ENCODE results near the gene UVRAG.

Gene UVRAG

GRCh38 chr11:75945947-75946346 lies 130.9 kb downstream of the UVRAG start:
- no peak overlapping the region for H4K8ac ChIP-seq (ENCODE audit: low read depth, low read length)
- H3K79me1 ChIP-seq (ENCODE audit: low read depth, low read length) = no peaks in the 10 kb centered on the region
- no peaks in the 10 kb centered on the region for H3K9me3 ChIP-seq (replicated peaks in 1 of 2; ENCODE audit: control insufficient read depth in 2 of 2, insufficient read depth in 1 of 2, low read depth in 1 of 2, low read length in 2 of 2)
- H3K18ac ChIP-seq (ENCODE audit: low read length) = no peak overlapping the region
- no CpG with 5 or more reads among the region's 2 CpGs for WGBS, 2 donors (ENCODE audit: extremely low coverage in 2 of 2, insufficient read length in 2 of 2, insufficient replicate concordance in 1 of 2)
- no peaks in the 10 kb centered on the region for H3K27me3 ChIP-seq (ENCODE audit: control insufficient read depth in 3 of 3, insufficient read depth in 3 of 3, low read depth in 1 of 3, low read length in 3 of 3)
- no peak overlapping the region for H4K91ac ChIP-seq (ENCODE audit: low read depth, low read length, poor library complexity)
- DNase-seq (ENCODE audit: low spot score) = no peak
- no peak overlapping the region for H2BK5ac ChIP-seq (ENCODE audit: low read length)
- H2AFZ ChIP-seq (ENCODE audit: low read length) = no peak overlapping the region
- no peak overlapping the region for H2BK15ac ChIP-seq (ENCODE audit: low read length)
- no peak overlapping the region for H3K23ac ChIP-seq (ENCODE audit: low read depth, low read length, poor library complexity)
- H3K4me1 ChIP-seq (ENCODE audit: control insufficient read depth in 2 of 2, insufficient read depth in 1 of 2, low read depth in 1 of 2, low read length in 2 of 2) = peaks cover 0 to 3% of the 10 kb centered on the region in 2 donors
- no peak overlapping the region for H3K14ac ChIP-seq (ENCODE audit: low read length)
- H3K36me3 ChIP-seq (replicated peaks in 1 of 2; ENCODE audit: control insufficient read depth in 2 of 2, insufficient read depth in 2 of 2, low read length in 2 of 2) = no peaks in the 10 kb centered on the region
- H3K4me2 ChIP-seq (ENCODE audit: insufficient read depth, low read length, poor library complexity, severe bottlenecking) = no peak overlapping the region
- no peak overlapping the region for H2BK120ac ChIP-seq (ENCODE audit: low read depth, low read length)
- no peak overlapping the region for H3K9ac ChIP-seq (ENCODE audit: low read depth, low read length, poor library complexity)
- H3K4ac ChIP-seq (ENCODE audit: low read length) = no peak overlapping the region
- H2BK12ac ChIP-seq (ENCODE audit: low read length) = no peak overlapping the region
- H3K27ac ChIP-seq (replicated peaks; ENCODE audit: low read length) = no peak overlapping the region
- no peak overlapping the region for H3K4me3 ChIP-seq (ENCODE audit: low read length in 2 of 2)
- H2AK5ac ChIP-seq (ENCODE audit: low read depth, low read length) = no peak overlapping the region

- no peak overlapping the region for H2BK120ac ChIP-seq (ENCODE audit: low read depth, low read length)
- H4K8ac ChIP-seq (ENCODE audit: low read depth, low read length) = no peak overlapping the region
- no peak overlapping the region for H2AK5ac ChIP-seq (ENCODE audit: low read depth, low read length)
- H3K4me3 ChIP-seq (ENCODE audit: low read length in 2 of 2) = no peak overlapping the region
- H3K4ac ChIP-seq (ENCODE audit: low read length) = no peak overlapping the region
- no peaks in the 10 kb centered on the region for H3K9me3 ChIP-seq (replicated peaks in 1 of 2; ENCODE audit: control insufficient read depth in 2 of 2, insufficient read depth in 1 of 2, low read depth in 1 of 2, low read length in 2 of 2)
- H2BK15ac ChIP-seq (ENCODE audit: low read length) = no peak overlapping the region
- H4K91ac ChIP-seq (ENCODE audit: low read depth, low read length, poor library complexity) = no peak overlapping the region
- H3K36me3 ChIP-seq (replicated peaks in 1 of 2; ENCODE audit: control insufficient read depth in 2 of 2, insufficient read depth in 2 of 2, low read length in 2 of 2) = no peaks in the 10 kb centered on the region
- H3K18ac ChIP-seq (ENCODE audit: low read length) = no peak overlapping the region
- H3K4me2 ChIP-seq (ENCODE audit: insufficient read depth, low read length, poor library complexity, severe bottlenecking) = no peak overlapping the region
- no peak overlapping the region for H3K9ac ChIP-seq (ENCODE audit: low read depth, low read length, poor library complexity)
- no peaks in the 10 kb centered on the region for H3K79me1 ChIP-seq (ENCODE audit: low read depth, low read length)
- no peak overlapping the region for H3K14ac ChIP-seq (ENCODE audit: low read length)
- H3K27ac ChIP-seq (replicated peaks; ENCODE audit: low read length) = no peak overlapping the region
- DNase-seq (ENCODE audit: low spot score) = no peak
- no peak overlapping the region for H2BK12ac ChIP-seq (ENCODE audit: low read length)
- no peaks in the 10 kb centered on the region for H3K27me3 ChIP-seq (ENCODE audit: control insufficient read depth in 3 of 3, insufficient read depth in 3 of 3, low read depth in 1 of 3, low read length in 3 of 3)
- H3K23ac ChIP-seq (ENCODE audit: low read depth, low read length, poor library complexity) = no peak overlapping the region
- 100% methylated on average over 2 of the region's 8 CpGs; no CpG with 5 or more reads in 1 of the 2 donors for WGBS, 2 donors (ENCODE audit: extremely low coverage in 2 of 2, insufficient read length in 2 of 2, insufficient replicate concordance in 1 of 2)
- H2AFZ ChIP-seq (ENCODE audit: low read length) = no peak overlapping the region
- H2BK5ac ChIP-seq (ENCODE audit: low read length) = no peak overlapping the region
- H3K4me1 ChIP-seq (ENCODE audit: control insufficient read depth in 2 of 2, insufficient read depth in 1 of 2, low read depth in 1 of 2, low read length in 2 of 2) = peaks cover 0 to 3% of the 10 kb centered on the region in 2 donors
Measured at GRCh38 chr11:75946531-75947530, 131.8 kb downstream of the UVRAG start.

GRCh38 chr11:75949023-75949672 lies 134.1 kb downstream of the UVRAG start:
- Histone ChIP-seq H3K14ac (ENCODE audit: low read length) (no peak overlapping the region), H3K9ac (ENCODE audit: low read depth, low read length, poor library complexity) (no peak overlapping the region), H4K8ac (ENCODE audit: low read depth, low read length) (no peak overlapping the region), H2AFZ (ENCODE audit: low read length) (no peak overlapping the region), H3K27ac (replicated peaks; ENCODE audit: low read length) (no peak overlapping the region), H3K79me1 (ENCODE audit: low read depth, low read length) (no peaks in the 10 kb centered on the region), H2BK12ac (ENCODE audit: low read length) (no peak overlapping the region), H2BK120ac (ENCODE audit: low read depth, low read length) (no peak overlapping the region), H2BK15ac (ENCODE audit: low read length) (no peak overlapping the region), H3K18ac (ENCODE audit: low read length) (no peak overlapping the region), H3K9me3 (replicated peaks in 1 of 2; ENCODE audit: control insufficient read depth in 2 of 2, insufficient read depth in 1 of 2, low read depth in 1 of 2, low read length in 2 of 2) (no peaks in the 10 kb centered on the region), H3K23ac (ENCODE audit: low read depth, low read length, poor library complexity) (no peak overlapping the region), H3K27me3 (ENCODE audit: control insufficient read depth in 3 of 3, insufficient read depth in 3 of 3, low read depth in 1 of 3, low read length in 3 of 3) (no peaks in the 10 kb centered on the region), H2BK5ac (ENCODE audit: low read length) (no peak overlapping the region), H3K4me2 (ENCODE audit: insufficient read depth, low read length, poor library complexity, severe bottlenecking) (no peak overlapping the region), H3K4ac (ENCODE audit: low read length) (no peak overlapping the region), H3K4me3 (ENCODE audit: low read length in 2 of 2) (no peak overlapping the region), H4K91ac (ENCODE audit: low read depth, low read length, poor library complexity) (no peak overlapping the region), H3K4me1 (ENCODE audit: control insufficient read depth in 2 of 2, insufficient read depth in 1 of 2, low read depth in 1 of 2, low read length in 2 of 2) (peaks cover 0 to 3% of the 10 kb centered on the region in 2 donors), H3K36me3 (replicated peaks in 1 of 2; ENCODE audit: control insufficient read depth in 2 of 2, insufficient read depth in 2 of 2, low read length in 2 of 2) (no peaks in the 10 kb centered on the region), H2AK5ac (ENCODE audit: low read depth, low read length) (no peak overlapping the region)
- WGBS, 2 donors (ENCODE audit: extremely low coverage in 2 of 2, insufficient read length in 2 of 2, insufficient replicate concordance in 1 of 2) = no CpG with 5 or more reads among the region's 6 CpGs
- no peak for DNase-seq (ENCODE audit: low spot score)

GRCh38 chr11:75950141-75950540 lies 135.1 kb downstream of the UVRAG start:
- no peaks in the 10 kb centered on the region for H3K79me1 ChIP-seq (ENCODE audit: low read depth, low read length)
- no peak overlapping the region for H3K18ac ChIP-seq (ENCODE audit: low read length)
- H3K4me2 ChIP-seq (ENCODE audit: insufficient read depth, low read length, poor library complexity, severe bottlenecking) = no peak overlapping the region
- H3K4me1 ChIP-seq (ENCODE audit: control insufficient read depth in 2 of 2, insufficient read depth in 1 of 2, low read depth in 1 of 2, low read length in 2 of 2) = peaks cover 0 to 3% of the 10 kb centered on the region in 2 donors
- no peak overlapping the region for H4K8ac ChIP-seq (ENCODE audit: low read depth, low read length)
- no peaks in the 10 kb centered on the region for H3K9me3 ChIP-seq (replicated peaks in 1 of 2; ENCODE audit: control insufficient read depth in 2 of 2, insufficient read depth in 1 of 2, low read depth in 1 of 2, low read length in 2 of 2)
- no peak overlapping the region for H2BK5ac ChIP-seq (ENCODE audit: low read length)
- H3K9ac ChIP-seq (ENCODE audit: low read depth, low read length, poor library complexity) = no peak overlapping the region
- no peak overlapping the region for H3K14ac ChIP-seq (ENCODE audit: low read length)
- no peak overlapping the region for H2BK120ac ChIP-seq (ENCODE audit: low read depth, low read length)
- H2AK5ac ChIP-seq (ENCODE audit: low read depth, low read length) = no peak overlapping the region
- no peak for DNase-seq (ENCODE audit: low spot score)
- H4K91ac ChIP-seq (ENCODE audit: low read depth, low read length, poor library complexity) = no peak overlapping the region
- H3K23ac ChIP-seq (ENCODE audit: low read depth, low read length, poor library complexity) = no peak overlapping the region
- WGBS, 2 donors (ENCODE audit: extremely low coverage in 2 of 2, insufficient read length in 2 of 2, insufficient replicate concordance in 1 of 2) = no CpG with 5 or more reads among the region's 6 CpGs
- no peak overlapping the region for H3K4me3 ChIP-seq (ENCODE audit: low read length in 2 of 2)
- no peak overlapping the region for H3K4ac ChIP-seq (ENCODE audit: low read length)
- H3K27me3 ChIP-seq (ENCODE audit: control insufficient read depth in 3 of 3, insufficient read depth in 3 of 3, low read depth in 1 of 3, low read length in 3 of 3) = no peaks in the 10 kb centered on the region
- H2BK12ac ChIP-seq (ENCODE audit: low read length) = no peak overlapping the region
- no peak overlapping the region for H2BK15ac ChIP-seq (ENCODE audit: low read length)
- H3K27ac ChIP-seq (replicated peaks; ENCODE audit: low read length) = no peak overlapping the region
- H2AFZ ChIP-seq (ENCODE audit: low read length) = no peak overlapping the region
- no peaks in the 10 kb centered on the region for H3K36me3 ChIP-seq (replicated peaks in 1 of 2; ENCODE audit: control insufficient read depth in 2 of 2, insufficient read depth in 2 of 2, low read length in 2 of 2)

Data from neuronal stem cell (in vitro differentiated cells).